Muscle layer of duodenum (tissue), 2 donors: Measurements from ENCODE around the gene BCL2L11.

ENCODE experiments used
- H3K27ac ChIP-seq: one replicate; pipeline ENCODE4 v1.7.0; 2013; ENCODE audit warnings: mild to moderate bottlenecking, low read length
- H3K27me3 ChIP-seq: one replicate; pipeline ENCODE4 v1.7.0; 2013; ENCODE audit warnings: low read depth, mild to moderate bottlenecking, control low read depth, low read length
- H3K36me3 ChIP-seq, 2 donors: one replicate each; pipeline ENCODE4 v1.7.0; 2013; ENCODE audit warnings: low read length in 2 of 2, control low read depth in 1 of 2, mild to moderate bottlenecking in 1 of 2; ENCODE audit not compliant: insufficient read depth in 2 of 2, control insufficient read depth in 1 of 2
- H3K4me1 ChIP-seq, 2 donors: one replicate each; pipeline ENCODE4 v1.7.0; 2013; ENCODE audit warnings: low read length in 2 of 2, mild to moderate bottlenecking in 2 of 2, control low read depth in 1 of 2, moderate library complexity in 1 of 2; ENCODE audit not compliant: insufficient read depth in 2 of 2, control insufficient read depth in 1 of 2
- H3K4me3 ChIP-seq, 2 donors: one replicate each; pipeline ENCODE4 v1.7.0; 2013; ENCODE audit warnings: low read length in 2 of 2, low read depth in 1 of 2, mild to moderate bottlenecking in 1 of 2
- H3K9me3 ChIP-seq, 2 donors: one replicate each; pipeline ENCODE4 v1.7.0; 2013; ENCODE audit warnings: low read length in 2 of 2, control low read depth in 1 of 2, mild to moderate bottlenecking in 1 of 2; ENCODE audit not compliant: control insufficient read depth in 1 of 2
- donor health status: healthy.

The BCL2L11 gene

DNA sequence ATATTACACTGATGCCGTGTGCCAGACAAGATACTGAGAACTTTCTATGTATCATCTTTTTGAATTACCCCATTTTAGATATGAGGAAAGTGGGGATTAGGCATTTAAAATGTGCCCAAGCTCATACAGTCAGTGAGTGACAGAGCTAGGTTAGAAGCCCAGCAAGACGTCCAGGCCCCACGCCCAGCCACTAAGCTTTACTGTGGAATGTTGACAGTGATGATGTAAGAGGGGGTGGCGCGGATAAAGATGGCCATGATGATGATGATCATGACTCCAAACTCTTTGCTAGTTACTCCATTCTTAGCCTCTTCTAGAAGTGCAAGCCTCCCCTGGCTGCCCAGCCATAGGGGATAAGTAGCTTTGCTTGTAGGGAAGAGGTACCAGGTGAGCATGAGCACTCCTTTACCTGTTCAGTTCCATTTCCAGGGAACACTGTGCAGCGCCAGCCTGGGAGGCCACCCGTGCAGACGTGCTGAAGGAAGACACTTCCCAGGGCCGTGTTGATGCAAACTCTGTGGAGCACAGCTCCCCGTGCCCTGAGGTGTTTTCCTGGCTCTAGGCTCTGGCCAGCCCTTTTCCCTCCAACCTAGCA, 65.5 kb downstream of the BCL2L11 start:
- Histone ChIP-seq H3K27ac (no peak overlapping the region), H3K4me3 (no peak overlapping the region), H3K36me3 (no peaks in the 10 kb centered on the region), H3K4me1 (peaks cover 0 to 4% of the 10 kb centered on the region in 2 donors), H3K27me3 (no peaks in the 10 kb centered on the region), H3K9me3 (no peaks in the 10 kb centered on the region)

DNA sequence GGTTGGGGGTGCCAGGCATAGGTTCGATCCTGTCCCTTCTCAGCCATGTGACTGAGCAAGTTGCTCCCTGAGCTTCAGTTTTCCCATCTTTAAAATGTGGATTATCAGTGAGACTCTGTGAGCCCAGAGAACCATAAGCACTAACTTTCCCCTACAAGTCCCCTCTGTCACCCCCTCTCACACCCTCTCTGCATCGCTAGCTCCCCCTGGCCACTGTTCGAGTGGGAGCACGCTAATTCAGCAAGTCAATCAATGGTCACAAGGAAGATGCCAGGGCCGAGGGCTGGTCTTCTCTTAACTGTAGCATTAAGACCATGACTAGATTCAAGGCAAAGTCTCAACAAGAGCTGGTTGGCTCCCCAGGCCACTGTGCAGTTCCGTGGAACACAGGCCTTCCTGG, 66.2 kb downstream of the BCL2L11 start:
- Histone ChIP-seq H3K27ac (no peak overlapping the region), H3K27me3 (no peaks in the 10 kb centered on the region), H3K9me3 (no peaks in the 10 kb centered on the region), H3K4me3 (no peak overlapping the region), H3K4me1 (peaks cover 0 to 4% of the 10 kb centered on the region in 2 donors), H3K36me3 (no peaks in the 10 kb centered on the region)

DNA sequence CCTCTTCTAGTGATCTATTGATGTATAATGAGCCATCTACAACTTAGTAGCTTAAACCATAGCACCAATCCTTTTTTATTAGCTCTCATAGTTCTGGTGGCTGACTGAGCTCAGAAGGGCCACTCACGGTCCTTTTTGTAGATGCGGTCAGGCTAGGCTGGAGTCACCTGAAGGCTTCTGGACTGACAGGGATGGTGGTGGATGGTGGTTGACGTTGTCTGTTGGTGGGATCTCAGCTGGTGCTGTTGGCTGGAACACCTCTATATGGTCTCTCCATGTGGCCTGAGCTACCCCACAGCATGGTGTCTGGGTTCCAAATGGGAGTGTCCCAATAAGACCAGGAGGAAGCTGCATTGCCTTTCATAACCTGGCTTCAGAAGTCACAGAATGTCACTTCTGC, 68.0 kb downstream of the BCL2L11 start:
- peaks cover 0 to 4% of the 10 kb centered on the region in 2 donors for H3K4me1 ChIP-seq
- no peaks in the 10 kb centered on the region for H3K36me3 ChIP-seq
- no peaks in the 10 kb centered on the region for H3K9me3 ChIP-seq
- H3K27ac ChIP-seq: no peak overlapping the region
- no peaks in the 10 kb centered on the region for H3K27me3 ChIP-seq
- no peak overlapping the region for H3K4me3 ChIP-seq

DNA sequence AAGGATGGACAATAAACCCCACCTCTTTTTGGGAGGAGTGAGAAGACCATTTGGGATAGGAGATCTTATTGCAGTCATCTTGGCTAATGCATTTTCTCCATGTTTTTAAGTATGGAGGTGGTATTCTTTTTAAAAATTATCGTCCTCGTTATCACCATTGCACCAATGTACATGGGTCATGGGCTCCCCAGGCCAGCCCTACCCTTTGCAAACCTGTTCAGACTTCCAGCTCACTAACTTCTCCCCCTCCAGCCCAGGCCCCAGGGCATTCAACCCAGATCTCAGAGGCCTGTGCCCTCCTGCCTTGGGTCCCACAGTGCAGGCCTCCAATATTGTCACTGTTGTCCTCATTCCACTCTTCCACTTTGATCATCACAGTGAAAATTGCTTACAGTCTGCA, 68.4 kb downstream of the BCL2L11 start:
- H3K36me3 ChIP-seq: no peaks in the 10 kb centered on the region
- no peaks in the 10 kb centered on the region for H3K9me3 ChIP-seq
- no peak overlapping the region for H3K27ac ChIP-seq
- H3K4me1 ChIP-seq: peaks cover 0 to 4% of the 10 kb centered on the region in 2 donors
- no peak overlapping the region for H3K4me3 ChIP-seq
- no peaks in the 10 kb centered on the region for H3K27me3 ChIP-seq

DNA sequence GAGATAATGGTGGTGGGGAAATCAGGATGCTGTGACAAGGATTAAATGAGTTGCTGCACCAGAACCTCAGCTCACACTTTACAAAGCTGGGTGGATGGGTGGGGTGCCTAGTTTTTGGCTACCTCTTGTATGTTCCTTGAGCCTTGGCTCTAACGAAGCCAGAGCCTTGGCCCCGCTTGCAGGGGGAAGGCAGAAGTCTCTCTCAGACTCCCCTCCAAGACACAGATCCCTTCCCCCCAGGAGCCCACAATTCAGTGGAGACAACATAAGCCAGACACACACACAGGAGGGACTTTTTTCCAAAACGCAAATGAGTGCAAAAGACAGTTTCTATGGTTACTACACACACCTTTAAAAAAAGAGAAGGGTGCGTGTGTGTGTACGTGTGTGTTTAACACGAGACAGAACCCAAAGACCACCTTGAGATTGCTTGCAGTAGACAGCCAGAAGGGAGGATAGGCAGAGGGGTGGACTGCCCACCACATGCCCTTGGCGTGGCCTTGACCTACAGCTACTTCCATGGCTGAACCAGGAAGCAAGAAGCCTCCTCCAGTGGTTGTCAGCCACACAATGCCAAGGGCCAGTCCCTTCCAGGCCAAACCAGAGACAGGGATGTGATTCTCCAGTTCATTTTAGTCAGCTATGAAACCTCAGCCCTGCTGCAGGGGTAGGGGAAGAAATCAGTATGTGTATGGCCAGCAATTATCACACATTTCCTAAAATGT, 70.3 kb downstream of the BCL2L11 start:
- Histone ChIP-seq H3K27ac (no peak overlapping the region), H3K4me1 (no peaks in the 10 kb centered on the region), H3K9me3 (no peaks in the 10 kb centered on the region), H3K36me3 (no peaks in the 10 kb centered on the region), H3K27me3 (no peaks in the 10 kb centered on the region), H3K4me3 (no peak overlapping the region)

DNA sequence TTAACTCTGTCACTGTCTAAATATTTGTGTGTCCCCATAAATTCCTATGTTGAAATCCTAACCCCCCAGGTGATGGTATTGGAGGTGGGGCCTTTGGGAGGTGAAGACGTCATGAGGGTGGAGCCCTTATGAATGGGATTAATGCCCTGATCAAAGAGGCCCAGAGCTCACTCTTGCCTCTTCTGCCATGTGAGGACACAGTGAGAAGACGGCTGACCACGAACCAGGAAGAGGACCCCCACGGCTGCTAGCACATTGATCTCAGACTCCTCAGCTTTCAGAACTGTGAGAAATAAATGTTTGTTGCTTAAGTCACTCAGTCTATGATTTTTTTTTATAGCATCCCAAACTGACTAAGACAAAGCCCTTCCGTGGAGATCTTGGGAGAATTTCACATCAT, 71.2 kb downstream of the BCL2L11 start:
- H3K27me3 ChIP-seq: no peaks in the 10 kb centered on the region
- H3K27ac ChIP-seq: no peak overlapping the region
- H3K4me1 ChIP-seq: no peaks in the 10 kb centered on the region
- no peaks in the 10 kb centered on the region for H3K36me3 ChIP-seq
- no peak overlapping the region for H3K4me3 ChIP-seq
- no peaks in the 10 kb centered on the region for H3K9me3 ChIP-seq

DNA sequence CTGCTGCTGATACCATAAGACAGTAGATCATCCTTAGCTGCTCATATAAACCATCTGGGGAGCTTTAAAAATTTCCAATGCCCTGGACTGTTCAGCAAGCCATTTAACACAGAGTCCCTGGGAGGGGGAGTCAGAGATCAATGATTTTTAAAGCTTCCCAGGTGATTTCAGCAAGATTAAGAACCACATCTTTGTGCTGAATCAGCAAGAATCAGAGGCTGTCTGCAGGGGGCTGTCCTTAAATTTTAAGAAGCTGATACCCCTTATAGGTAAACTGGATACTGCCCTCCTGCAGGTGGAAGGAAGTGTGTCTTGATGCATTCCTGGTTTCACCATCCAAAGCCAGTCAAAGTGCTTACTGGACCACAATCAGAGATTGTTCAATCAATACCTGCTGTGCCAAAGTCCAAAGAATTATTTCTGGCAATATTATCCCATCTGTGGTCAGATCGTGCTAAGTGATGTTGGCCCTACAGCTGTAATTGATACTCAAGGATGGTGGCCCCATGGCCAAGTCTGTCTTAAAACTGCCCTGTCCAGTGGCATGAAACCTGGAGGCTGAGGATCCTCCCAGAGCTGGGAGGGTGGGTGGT, 72.2 kb downstream of the BCL2L11 start:
- no peak overlapping the region for H3K27ac ChIP-seq
- no peak overlapping the region for H3K4me3 ChIP-seq
- no peaks in the 10 kb centered on the region for H3K36me3 ChIP-seq
- no peaks in the 10 kb centered on the region for H3K9me3 ChIP-seq
- no peaks in the 10 kb centered on the region for H3K27me3 ChIP-seq
- no peaks in the 10 kb centered on the region for H3K4me1 ChIP-seq

DNA sequence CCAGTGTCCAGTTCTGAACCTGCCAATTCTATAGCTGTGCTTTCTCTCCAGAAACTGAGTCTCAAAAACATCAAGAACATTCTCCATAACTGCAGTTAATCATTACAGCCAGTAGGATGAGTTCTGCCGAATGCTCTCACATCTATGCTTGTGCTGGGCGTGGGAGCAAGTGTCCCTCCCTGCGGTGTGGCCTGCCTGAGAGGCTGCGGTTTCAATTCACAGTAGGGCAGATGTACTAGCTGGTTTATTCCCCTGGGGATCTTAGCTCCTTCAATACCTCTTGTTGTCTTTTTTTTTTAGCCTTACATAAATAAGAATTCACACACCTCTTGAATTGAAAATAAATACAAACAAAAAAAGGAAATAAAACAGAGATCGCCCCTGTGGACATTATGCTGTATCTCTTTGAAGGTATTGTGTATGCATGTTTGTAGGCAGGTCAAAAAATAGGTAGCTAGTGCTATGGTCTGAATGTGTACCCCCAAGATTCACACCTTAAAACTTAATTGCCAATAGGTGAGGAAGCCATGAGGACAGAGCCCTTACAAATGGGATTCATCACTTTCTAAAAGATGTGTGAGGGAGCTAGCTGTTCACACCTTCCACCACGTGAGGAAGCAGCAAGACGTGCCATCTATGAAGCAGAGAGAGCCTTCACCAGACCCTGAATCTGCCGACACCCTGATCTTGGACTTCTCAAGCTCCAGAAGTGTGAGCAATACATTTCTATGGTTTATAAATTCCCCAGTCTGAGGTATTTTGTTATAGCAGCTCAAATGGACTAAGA, 74.3 kb downstream of the BCL2L11 start:
- no peaks in the 10 kb centered on the region for H3K9me3 ChIP-seq
- no peak overlapping the region for H3K4me3 ChIP-seq
- no peaks in the 10 kb centered on the region for H3K36me3 ChIP-seq
- peaks cover 4% of the 10 kb centered on the region for H3K27me3 ChIP-seq
- H3K4me1 ChIP-seq: no peaks in the 10 kb centered on the region
- no peak overlapping the region for H3K27ac ChIP-seq

DNA sequence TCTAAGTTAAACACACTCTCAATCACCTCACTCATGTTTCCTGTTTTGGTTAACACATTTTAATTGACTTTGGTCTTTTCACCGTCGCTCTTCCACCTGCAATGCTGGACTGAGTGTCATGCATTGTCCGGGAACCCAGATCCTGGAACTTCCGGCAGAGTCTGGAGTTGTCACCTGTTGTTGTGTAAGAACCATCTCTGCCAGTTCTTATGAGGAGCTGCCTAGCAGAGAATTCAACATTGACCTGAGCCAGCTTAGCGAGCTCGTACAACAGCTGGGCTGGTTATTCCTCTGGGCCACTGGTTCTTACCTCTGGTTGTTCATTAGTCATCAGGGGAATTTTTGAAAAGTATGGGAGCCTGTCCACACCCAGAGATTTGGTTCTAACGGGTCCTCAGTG, 75.7 kb downstream of the BCL2L11 start:
- Histone ChIP-seq H3K4me1 (no peaks in the 10 kb centered on the region), H3K27me3 (peaks cover 4% of the 10 kb centered on the region), H3K4me3 (no peak overlapping the region), H3K36me3 (no peaks in the 10 kb centered on the region), H3K9me3 (no peaks in the 10 kb centered on the region), H3K27ac (no peak overlapping the region)

DNA sequence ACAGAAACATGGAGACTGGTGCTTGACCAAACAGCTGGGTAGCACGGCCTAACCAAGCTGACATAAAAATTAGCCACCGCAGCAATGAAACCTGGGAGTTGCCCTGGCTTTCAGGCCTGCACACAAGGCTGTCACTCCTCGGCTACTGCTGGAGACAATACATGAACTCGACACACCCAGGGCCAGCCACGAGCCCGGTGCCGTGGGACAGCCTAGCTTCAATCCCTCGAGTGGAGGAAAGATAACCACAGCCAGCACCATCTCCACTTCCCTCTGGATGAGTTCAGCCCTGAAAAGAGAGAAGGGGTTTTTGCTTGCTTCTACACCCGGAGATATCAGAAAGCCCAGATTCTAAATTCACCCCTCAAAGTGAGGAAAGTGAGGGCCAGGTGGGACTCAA, 78.0 kb downstream of the BCL2L11 start:
- Histone ChIP-seq H3K9me3 (no peaks in the 10 kb centered on the region), H3K27me3 (peaks cover 4% of the 10 kb centered on the region), H3K36me3 (no peaks in the 10 kb centered on the region), H3K4me1 (no peaks in the 10 kb centered on the region), H3K4me3 (no peak overlapping the region), H3K27ac (no peak overlapping the region)

DNA sequence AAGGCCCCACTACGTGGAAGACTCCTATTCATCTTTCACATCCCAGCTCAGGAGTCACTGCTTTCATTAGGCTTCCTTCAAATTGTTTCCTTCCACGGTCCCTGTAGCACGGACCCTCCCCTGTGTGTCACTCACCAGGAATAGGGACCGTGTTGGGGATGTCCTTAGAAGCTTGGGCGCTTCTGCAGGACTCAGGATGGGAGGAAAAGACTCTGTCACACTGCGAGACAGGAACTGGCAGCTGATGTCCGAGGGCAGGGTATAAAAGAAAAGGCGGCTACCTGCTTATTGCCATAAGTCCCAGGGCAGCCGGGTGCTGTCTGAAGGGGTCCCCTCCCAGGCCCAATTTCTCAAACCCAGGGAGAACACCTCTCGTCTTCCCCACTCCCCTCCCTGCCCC, 79.1 kb downstream of the BCL2L11 start:
- H3K9me3 ChIP-seq: no peaks in the 10 kb centered on the region
- peaks cover 4% of the 10 kb centered on the region for H3K27me3 ChIP-seq
- no peaks in the 10 kb centered on the region for H3K36me3 ChIP-seq
- no peak overlapping the region for H3K27ac ChIP-seq
- H3K4me3 ChIP-seq: no peak overlapping the region
- H3K4me1 ChIP-seq: no peaks in the 10 kb centered on the region
